Fibroblast of skin of scalp (primary cell): ENCODE data around the gene ITGAE. TPM values are rescaled to one million over a fixed set of nuclear protein-coding genes. Genes with fewer than 3 reads are reported as not detected.
"Not testable (repeated sequence)": the region's sequence is repeated elsewhere in the genome, so short reads cannot be mapped to it uniquely, and the experiment has no call there.

Source experiments
- DNase-seq: peaks from one replicate; pipeline ENCODE4 v3.0.0-alpha.2; 2013
- polyA plus RNA-seq, 2 experiments: library from polyadenylated mRNA; unstranded; fragments of 120-200 nt; gene quantifications; one replicate each; pipeline ENCODE4 v1.2.1, GENCODE V29; 2013; ENCODE audit not compliant: insufficient read length in 2 of 2

The ITGAE gene
- polyA plus RNA-seq (2013, experiment 1 of 2; ENCODE audit: insufficient read length) = 36.0 TPM
- 35.7 TPM for polyA plus RNA-seq (2013, experiment 2 of 2; ENCODE audit: insufficient read length)

GRCh38 chr17:3800362-3801271 is at the start of gene ITGAE:
ITGAE (minus strand) TSS chr17:3801188; CDS start chr17:3801144, 44 bp downstream.
- DNase-seq = no peak

- no peak for DNase-seq
These were observed 47.3 kb upstream of the ITGAE start for GRCh38 chr17:3848229-3848835.

GRCh38 chr17:3847165-3847670 is 46.2 kb upstream of the ITGAE start:
- DNase-seq = no peak

GRCh38 chr17:3846437-3847164 is 45.6 kb upstream of the ITGAE start:
- DNase-seq = no peak

GRCh38 chr17:3845621-3846436 is 44.8 kb upstream of the ITGAE start, which contains the start of gene NCBP3:
NCBP3 (minus strand) TSS chr17:3846246; CDS start chr17:3846223, 23 bp downstream.
- DNase-seq = peak; percentile 94

- DNase-seq = no peak
These were observed 44.3 kb upstream of the ITGAE start for GRCh38 chr17:3845291-3845620.

- not testable (repeated sequence) for DNase-seq
These were observed 43.6 kb upstream of the ITGAE start for GRCh38 chr17:3844556-3844955.

GRCh38 chr17:3843935-3844516 is 43.0 kb upstream of the ITGAE start:
- peak; percentile 29 for DNase-seq

- DNase-seq = no peak
These were observed 37.2 kb upstream of the ITGAE start for GRCh38 chr17:3838206-3838605.

- DNase-seq = no peak
These were observed 35.6 kb upstream of the ITGAE start for GRCh38 chr17:3836551-3836950.

- DNase-seq = no peak
These were observed 34.6 kb upstream of the ITGAE start for GRCh38 chr17:3835410-3836229.

- DNase-seq = no peak
These were observed 33.8 kb upstream of the ITGAE start for GRCh38 chr17:3834811-3835210.

- DNase-seq = no peak
These were observed 27.9 kb upstream of the ITGAE start for GRCh38 chr17:3828852-3829232.

- peak; percentile 11 for DNase-seq
These were observed 27.3 kb upstream of the ITGAE start for GRCh38 chr17:3828151-3828851.

GRCh38 chr17:3827124-3827773 is 26.3 kb upstream of the ITGAE start:
- DNase-seq = peak; percentile 67

- no peak for DNase-seq
These were observed 25.2 kb upstream of the ITGAE start for GRCh38 chr17:3826191-3826590.

- no peak for DNase-seq
These were observed 20.1 kb upstream of the ITGAE start for GRCh38 chr17:3821101-3821500.

- DNase-seq = no peak
These were observed 17.8 kb upstream of the ITGAE start for GRCh38 chr17:3818786-3819185.

GRCh38 chr17:3817851-3818605 is 17.0 kb upstream of the ITGAE start:
- no peak for DNase-seq
